HG02610 (cell line): ENCODE data around the gene ZNF771.

Experiments used
- ATAC-seq: cut with Tn5 transposase; IDR thresholded peaks from one replicate; pipeline ENCODE4 v1.9.1; 2021; ENCODE audit warnings: mild to moderate bottlenecking, moderate library complexity; ENCODE audit not compliant: unreplicated experiment

ZNF771 gene

GRCh38 chr16:30397776-30398660, 9.4 kb upstream of the ZNF771 start:
- no peak for ATAC-seq

DNA sequence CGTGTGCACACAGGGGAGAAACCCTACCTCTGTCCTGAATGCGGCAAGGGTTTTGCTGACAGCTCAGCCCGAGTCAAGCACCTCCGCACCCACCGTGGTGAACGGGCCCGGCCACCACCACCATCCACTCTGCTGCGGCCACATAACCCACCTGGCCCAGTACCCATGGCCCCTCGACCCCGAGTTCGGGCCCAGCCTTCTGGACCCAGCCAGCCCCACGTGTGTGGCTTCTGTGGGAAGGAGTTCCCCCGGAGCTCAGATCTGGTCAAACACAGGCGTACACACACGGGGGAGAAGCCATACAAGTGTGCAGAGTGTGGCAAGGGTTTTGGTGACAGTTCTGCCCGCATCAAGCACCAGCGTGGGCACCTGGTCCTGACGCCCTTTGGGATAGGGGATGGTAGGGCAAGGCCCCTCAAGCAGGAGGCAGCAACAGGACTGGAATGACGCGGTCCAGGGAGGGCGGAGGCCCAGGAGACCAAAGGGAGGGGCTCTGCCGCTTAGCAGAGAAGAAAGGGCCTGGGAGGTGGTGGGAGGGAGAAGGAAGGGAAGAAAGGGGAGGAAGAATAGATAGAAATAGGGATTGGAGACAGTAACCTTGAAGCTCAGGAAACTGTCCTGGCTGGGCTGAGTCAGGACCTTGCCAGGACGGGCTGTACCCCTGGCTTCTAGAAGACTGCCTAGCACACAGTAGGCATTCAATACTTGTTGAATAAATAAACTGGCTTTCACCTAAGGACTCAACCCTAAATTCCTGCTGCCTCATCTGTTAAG, 8.6 kb upstream of the ZNF771 start:
- ATAC-seq, result no peak

GRCh38 chr16:30399435-30400186, 7.8 kb upstream of the ZNF771 start:
- ATAC-seq, result no peak

GRCh38 chr16:30401768-30402425, 5.5 kb upstream of the ZNF771 start:
- no peak for ATAC-seq

- ATAC-seq, result peak; percentile 9
Measured at GRCh38 chr16:30406795-30407101, 658 bp upstream of the ZNF771 start.

DNA sequence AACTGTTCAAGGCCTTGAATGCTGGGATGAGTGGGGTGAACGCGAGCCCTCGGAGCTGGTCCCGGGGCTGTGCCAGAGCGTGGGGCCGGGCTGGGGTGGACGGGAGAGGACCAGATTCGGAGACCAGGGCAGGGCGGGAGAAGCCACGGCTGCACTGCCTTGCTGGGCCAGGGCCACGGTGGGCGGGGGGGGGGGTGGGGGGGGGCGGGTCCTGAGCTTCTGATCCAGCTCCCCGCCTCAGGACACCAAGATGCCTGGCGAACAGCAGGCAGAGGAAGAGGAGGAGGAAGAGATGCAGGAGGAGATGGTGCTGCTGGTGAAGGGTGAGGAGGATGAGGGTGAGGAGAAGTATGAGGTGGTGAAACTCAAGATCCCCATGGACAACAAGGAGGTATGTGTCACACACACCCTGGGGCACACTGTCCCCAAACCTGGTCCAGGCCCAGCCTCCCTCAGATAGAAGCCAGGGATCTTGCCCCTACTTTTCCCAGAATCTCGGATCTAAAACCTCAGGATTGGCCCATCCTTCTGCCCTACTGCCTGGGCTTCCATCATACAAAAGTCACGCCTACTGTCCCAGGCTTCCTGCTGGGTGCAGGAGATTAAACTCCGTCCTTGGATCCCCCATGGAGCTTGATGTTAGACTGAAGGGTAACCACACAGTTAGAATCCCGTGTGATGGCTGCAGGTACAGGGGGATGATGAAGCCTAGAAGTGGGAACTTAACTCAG, 563 bp downstream of the ZNF771 start:
- ATAC-seq, result no peak

- peak; percentile 35 for ATAC-seq
Measured at GRCh38 chr16:30409125-30410060, 2.0 kb downstream of the ZNF771 start.

GRCh38 chr16:30413112-30413806, 5.9 kb downstream of the ZNF771 start:
- no peak for ATAC-seq

- no peak for ATAC-seq
Measured at GRCh38 chr16:30414159-30414558, 6.8 kb downstream of the ZNF771 start.

GRCh38 chr16:30416047-30416603, 8.7 kb downstream of the ZNF771 start:
- ATAC-seq, result no peak

- no peak for ATAC-seq
Measured at GRCh38 chr16:30416624-30417528, 9.5 kb downstream of the ZNF771 start.

- ATAC-seq, result peak; percentile 82
Measured at GRCh38 chr16:30417529-30418349, 10.3 kb downstream of the ZNF771 start.

DNA sequence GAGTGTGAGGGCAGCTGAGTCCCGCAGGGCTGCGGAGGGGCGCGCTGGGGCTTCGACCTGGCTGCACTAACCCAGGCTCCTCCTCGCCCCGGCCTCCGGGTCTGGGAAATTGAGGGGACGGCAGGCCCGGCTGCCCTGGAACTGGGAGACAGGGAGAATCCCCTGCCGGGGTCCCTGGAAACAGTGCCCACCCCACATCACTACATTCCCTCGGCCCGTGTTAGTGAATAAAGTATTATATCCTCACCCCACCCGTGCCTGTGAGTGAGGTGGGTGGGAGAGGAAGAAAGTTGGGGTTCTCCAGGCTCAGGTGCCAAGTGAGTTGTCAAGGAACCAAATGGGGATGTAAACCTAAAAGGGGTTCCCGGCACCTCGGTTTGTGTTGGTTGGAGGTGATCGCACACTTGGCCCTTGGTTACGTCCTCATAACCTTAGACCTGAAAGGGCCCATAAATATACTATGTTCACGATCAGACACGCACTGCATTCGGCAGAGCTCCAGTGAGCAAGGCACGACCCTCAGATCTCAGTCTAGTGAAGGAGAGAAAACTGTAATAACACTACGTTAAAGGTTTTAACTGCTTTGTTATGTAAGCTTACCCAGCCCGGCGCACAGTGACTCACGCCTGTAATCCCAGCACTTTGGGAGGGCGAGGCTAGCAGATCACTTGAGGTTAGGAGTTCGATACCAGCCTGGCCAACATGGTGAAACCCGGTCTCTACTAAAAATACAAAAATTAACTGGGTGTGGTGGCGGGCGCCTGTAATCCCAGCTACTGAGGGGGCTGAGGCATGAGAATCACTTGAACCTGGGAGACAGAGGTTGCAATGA, 11.2 kb downstream of the ZNF771 start:
- ATAC-seq, result no peak

DNA sequence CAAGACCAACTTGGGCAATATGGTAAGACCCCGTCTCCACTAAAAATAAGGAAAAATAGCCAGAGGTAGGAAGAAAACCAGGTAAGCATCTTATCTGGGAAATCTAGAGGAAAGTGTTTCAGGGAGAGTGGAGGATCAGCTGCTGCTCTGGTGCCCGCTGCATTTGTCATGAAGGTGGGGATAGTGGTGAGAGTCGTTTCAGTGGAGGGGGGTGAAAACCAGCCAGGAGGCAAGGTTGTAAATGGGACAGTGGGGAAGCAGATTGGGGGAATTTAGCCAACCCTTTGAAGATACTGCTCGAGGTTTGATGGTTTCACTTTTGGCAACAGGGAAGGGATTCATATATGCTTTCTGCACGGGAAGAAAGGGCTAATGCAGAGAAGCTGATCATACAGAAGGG, 13.6 kb downstream of the ZNF771 start:
- no peak for ATAC-seq

- ATAC-seq, result no peak
Measured at GRCh38 chr16:30428055-30428454, 20.6 kb downstream of the ZNF771 start.

GRCh38 chr16:30429418-30429677, 21.9 kb downstream of the ZNF771 start:
- ATAC-seq, result no peak
